ENCODE measurements around the gene CXCL8. TPM values are rescaled to one million over a fixed set of nuclear protein-coding genes. Genes with fewer than 3 reads are reported as not detected.
"Not testable (repeated sequence)": the region's sequence is repeated elsewhere in the genome, so short reads cannot be mapped to it uniquely, and the experiment has no call there.

CXCL8 gene
- total RNA-seq, 1 experiment from 2014 or later: not detected

DNA sequence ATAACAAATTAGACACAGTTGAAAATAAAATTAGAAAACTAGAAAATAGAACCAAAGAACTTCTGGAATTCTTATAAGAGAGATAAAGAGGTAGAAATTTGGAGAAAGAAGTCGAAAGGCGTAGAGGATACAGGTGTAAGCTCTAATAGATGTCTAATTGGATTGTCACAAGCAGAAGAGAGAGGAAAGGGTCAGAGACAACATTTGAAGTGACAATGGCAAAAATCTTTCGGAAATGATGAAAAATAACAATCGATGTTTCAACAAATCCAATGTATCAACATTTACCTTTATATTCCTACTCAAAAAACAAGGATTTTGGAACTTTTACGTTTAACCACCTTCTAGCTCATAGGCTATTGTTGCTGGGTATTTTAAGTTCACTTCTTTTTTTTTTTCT lies 3.8 kb downstream of the CXCL8 start:
- Histone ChIP-seq H3K27me3 (ENCODE audit: control insufficient read depth, insufficient read depth, low read length) (no peaks in the 10 kb centered on the region), H3K4me3 (ENCODE audit: insufficient read depth, low read depth, low read length) (no peak overlapping the region), H3K36me3 (replicated peaks; ENCODE audit: control insufficient read depth, insufficient read depth, low read length) (no peaks in the 10 kb centered on the region)
- DNase-seq: no peak

DNA sequence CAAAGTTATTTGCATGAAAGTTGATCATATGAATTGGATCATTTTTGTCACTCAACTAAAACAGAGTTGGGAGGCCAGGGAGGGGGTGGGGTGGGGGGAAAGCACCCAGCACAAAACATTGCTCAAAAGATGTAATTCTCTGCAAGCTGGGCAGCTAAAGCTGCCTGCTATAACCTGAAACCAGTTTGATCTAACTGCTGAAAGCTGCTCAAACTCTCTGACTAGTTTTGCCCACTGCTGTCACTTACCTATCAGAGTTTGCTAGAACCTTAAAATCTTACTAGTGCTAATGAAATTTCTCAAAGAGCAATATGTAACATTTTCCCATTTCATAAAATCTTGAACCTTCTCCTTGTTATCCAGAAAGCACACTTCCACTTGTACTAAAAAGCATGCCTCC lies 10.4 kb downstream of the CXCL8 start:
- Histone ChIP-seq H3K36me3 (replicated peaks; ENCODE audit: control insufficient read depth, insufficient read depth, low read length) (no peaks in the 10 kb centered on the region), H3K4me3 (ENCODE audit: insufficient read depth, low read depth, low read length) (no peak overlapping the region), H3K27me3 (ENCODE audit: control insufficient read depth, insufficient read depth, low read length) (no peaks in the 10 kb centered on the region)
- no peak for DNase-seq

DNA sequence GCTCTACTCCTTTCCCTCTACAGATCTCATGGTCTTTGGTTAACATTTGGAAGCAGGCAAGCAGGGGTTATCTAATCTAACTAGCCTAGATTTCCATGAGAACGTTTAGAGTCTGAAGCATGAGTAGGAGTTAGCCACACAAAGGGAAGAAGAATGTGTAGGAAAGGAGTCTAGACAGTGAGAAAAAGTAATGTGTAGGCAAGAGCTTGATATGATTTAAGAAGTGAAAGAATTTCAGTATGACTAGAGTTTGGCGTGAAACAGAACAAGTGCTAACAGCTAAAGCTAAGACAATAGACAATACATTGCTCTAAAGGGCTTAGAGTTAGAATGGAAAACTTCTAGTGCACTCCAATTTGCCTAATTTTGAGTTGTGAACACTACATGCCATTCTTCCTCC lies 10.8 kb downstream of the CXCL8 start:
- Histone ChIP-seq H3K27me3 (ENCODE audit: control insufficient read depth, insufficient read depth, low read length) (no peaks in the 10 kb centered on the region), H3K36me3 (replicated peaks; ENCODE audit: control insufficient read depth, insufficient read depth, low read length) (no peaks in the 10 kb centered on the region), H3K4me3 (ENCODE audit: insufficient read depth, low read depth, low read length) (no peak overlapping the region)
- DNase-seq: no peak

DNA sequence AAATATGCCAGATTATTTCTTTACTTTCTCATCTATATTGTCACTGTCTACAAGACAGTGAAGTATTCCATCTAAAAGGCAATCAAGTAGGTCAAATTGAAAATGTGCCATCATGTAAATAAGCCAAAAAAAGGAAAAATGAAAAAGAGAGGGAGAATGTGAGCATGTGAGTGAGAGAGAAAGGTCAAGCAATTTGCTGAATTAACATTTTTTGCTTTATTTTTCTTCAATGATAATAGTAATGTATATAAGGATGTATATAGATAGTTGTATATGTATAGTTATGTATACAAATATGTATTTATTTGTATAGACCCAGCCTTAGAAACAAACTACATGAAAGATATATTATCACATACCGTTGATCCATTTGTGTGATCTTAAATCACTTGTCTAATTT lies 11.5 kb downstream of the CXCL8 start:
- DNase-seq: no peak

DNA sequence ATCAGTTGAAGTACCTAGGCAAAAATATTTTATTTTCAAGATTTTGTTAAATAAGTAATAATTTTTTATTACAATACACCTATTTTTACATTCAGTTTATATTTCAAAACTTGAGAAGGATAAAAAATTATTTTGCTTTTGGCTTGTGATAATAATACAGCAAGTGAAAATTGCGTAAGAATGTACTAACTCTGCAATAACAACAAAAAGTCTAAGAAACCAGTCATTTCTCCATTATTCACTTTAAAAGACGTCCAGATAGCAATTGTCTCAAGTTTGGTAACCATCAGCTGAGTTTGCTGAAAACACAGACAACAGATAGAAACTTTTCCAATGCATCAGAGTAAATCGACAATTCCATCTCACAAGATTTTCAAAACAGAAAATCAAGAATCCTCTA lies 12.1 kb downstream of the CXCL8 start:
- Histone ChIP-seq H3K27me3 (ENCODE audit: control insufficient read depth, insufficient read depth, low read length) (no peaks in the 10 kb centered on the region), H3K4me3 (ENCODE audit: insufficient read depth, low read depth, low read length) (no peak overlapping the region), H3K36me3 (replicated peaks; ENCODE audit: control insufficient read depth, insufficient read depth, low read length) (no peaks in the 10 kb centered on the region)
- no peak for DNase-seq

More for the DNA sequence above, 11.5 kb downstream of the CXCL8 start:
- H3K4me3 ChIP-seq (ENCODE audit: insufficient read depth, low read depth, low read length): no peak overlapping the region
- H3K36me3 ChIP-seq (replicated peaks; ENCODE audit: control insufficient read depth, insufficient read depth, low read length): no peaks in the 10 kb centered on the region
- H3K27me3 ChIP-seq (ENCODE audit: control insufficient read depth, insufficient read depth, low read length): no peaks in the 10 kb centered on the region

DNA sequence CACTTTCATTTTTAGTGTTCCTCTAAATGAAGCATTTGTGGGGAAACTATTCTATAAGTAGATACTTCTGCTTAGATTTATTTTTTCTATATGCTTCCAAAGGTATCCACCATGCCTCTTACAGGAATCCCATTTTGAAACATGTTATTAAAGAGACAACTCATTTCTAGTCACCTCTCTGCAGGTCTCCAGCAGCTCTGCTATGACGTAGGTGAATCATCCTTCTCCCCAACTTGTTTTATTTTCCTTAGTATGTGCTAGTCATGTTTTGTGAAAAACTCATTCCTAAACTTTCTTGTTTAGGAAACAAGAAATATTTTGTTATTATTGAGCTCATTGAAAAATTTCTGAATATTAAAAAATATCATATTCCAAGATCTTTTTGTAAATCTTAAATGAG lies 12.8 kb downstream of the CXCL8 start:
- H3K36me3 ChIP-seq (replicated peaks; ENCODE audit: control insufficient read depth, insufficient read depth, low read length): no peaks in the 10 kb centered on the region
- DNase-seq: no peak
- H3K27me3 ChIP-seq (ENCODE audit: control insufficient read depth, insufficient read depth, low read length): no peaks in the 10 kb centered on the region
- no peak overlapping the region for H3K4me3 ChIP-seq (ENCODE audit: insufficient read depth, low read depth, low read length)

DNA sequence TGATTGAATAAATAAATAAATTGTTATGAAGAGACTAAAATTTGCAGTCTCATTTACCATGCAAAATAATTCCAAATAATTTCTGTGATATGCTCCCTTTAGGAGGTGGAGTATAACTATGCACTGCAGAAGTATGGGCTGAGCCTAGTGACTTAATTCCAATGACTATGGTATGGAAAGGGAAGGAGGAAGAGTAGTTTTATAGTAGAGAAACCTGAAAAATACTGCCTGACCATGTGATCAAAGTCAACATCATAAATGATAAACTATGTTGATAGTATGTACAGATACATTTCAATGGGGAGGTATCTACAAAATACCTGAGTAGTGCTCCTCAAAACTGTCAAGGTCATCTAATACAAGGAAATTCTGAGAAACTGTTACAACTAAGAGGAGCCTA lies 14.6 kb downstream of the CXCL8 start:
- Histone ChIP-seq H3K27me3 (ENCODE audit: control insufficient read depth, insufficient read depth, low read length) (no peaks in the 10 kb centered on the region), H3K4me3 (ENCODE audit: insufficient read depth, low read depth, low read length) (no peak overlapping the region), H3K36me3 (replicated peaks; ENCODE audit: control insufficient read depth, insufficient read depth, low read length) (no peaks in the 10 kb centered on the region)
- no peak for DNase-seq

DNA sequence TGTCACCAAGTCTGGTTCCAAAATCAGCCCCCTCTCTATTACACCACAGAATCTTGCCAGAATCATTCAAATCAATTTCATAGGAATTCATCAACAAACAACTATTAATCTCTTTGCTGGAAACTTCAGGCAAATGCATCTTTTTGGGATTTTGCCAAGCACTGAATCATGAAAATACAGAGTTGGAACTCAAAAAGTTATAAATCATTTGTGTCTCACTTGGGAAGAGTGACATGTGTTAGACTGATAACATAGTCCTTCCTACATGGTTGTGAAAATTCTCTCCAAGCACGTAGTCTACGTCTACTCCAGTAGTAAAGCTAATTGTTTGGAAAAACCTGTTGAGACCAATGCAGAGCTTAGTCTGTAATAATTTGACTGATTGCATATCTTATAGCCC lies 19.0 kb downstream of the CXCL8 start:
- Histone ChIP-seq H3K27me3 (ENCODE audit: control insufficient read depth, insufficient read depth, low read length) (no peaks in the 10 kb centered on the region), H3K4me3 (ENCODE audit: insufficient read depth, low read depth, low read length) (no peak overlapping the region), H3K36me3 (replicated peaks; ENCODE audit: control insufficient read depth, insufficient read depth, low read length) (no peaks in the 10 kb centered on the region)
- no peak for DNase-seq

DNA sequence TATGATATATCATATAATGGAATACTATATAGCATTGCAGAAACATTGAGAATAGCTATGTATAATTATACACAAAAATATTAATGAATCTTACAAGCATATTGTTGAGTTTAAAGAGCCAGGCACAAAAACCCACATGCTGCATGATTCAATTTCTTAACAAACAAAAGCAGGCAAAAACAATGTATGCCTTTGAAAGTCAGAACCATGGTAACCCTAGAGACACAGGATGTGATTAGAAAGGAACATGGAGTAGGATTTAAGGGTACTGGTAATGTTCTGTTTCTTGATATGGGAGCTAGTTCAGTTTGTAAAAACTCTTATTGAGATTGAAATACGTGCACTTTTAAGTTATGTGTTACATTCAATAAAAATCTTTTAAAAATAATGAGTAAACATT lies 21.5 kb downstream of the CXCL8 start:
- Histone ChIP-seq H3K4me3 (ENCODE audit: insufficient read depth, low read depth, low read length) (no peak overlapping the region), H3K36me3 (replicated peaks; ENCODE audit: control insufficient read depth, insufficient read depth, low read length) (no peaks in the 10 kb centered on the region), H3K27me3 (ENCODE audit: control insufficient read depth, insufficient read depth, low read length) (no peaks in the 10 kb centered on the region)
- DNase-seq: no peak

DNA sequence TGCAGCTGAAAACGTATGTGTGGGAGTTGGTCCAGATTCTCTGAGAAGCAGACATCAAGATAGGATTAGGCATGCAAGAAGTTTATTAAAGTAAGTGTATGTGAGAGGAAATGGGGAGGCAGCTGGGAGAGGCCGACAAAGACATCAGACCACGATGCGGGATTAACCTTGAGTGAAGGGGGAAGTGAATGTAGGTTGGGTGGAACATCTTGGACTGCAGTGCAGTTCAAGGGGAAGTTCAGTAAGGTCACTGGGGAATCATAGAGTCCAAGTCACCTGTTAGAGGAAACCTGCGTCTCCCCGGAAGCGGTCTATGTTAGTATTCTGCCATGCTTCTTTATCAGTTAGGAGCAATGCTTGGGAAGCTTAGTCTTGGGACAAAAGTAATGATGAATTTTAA lies 22.0 kb downstream of the CXCL8 start:
- no peak overlapping the region for H3K4me3 ChIP-seq (ENCODE audit: insufficient read depth, low read depth, low read length)
- H3K27me3 ChIP-seq (ENCODE audit: control insufficient read depth, insufficient read depth, low read length): no peaks in the 10 kb centered on the region
- no peaks in the 10 kb centered on the region for H3K36me3 ChIP-seq (replicated peaks; ENCODE audit: control insufficient read depth, insufficient read depth, low read length)
- DNase-seq: no peak

DNA sequence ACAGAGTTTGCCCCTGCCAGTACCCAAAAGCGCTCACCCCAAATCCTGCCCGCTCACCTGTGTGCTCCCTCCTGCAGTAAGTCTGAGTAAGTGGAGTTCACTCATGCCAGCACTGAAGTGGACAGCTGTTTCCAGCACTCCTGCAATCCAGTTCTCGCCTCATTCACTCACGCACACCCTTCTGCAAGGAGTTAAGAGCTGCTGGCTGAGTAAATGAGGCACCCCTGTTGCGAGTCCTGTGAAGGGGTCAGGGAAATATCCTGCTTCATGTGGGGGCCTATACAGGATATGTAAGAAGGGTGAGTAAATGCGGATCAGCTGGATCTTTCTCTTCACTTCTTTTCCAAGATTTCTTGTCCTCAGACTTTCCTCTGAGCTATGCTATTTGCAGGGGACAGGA lies 23.5 kb downstream of the CXCL8 start:
- no peak overlapping the region for H3K4me3 ChIP-seq (ENCODE audit: insufficient read depth, low read depth, low read length)
- no peaks in the 10 kb centered on the region for H3K36me3 ChIP-seq (replicated peaks; ENCODE audit: control insufficient read depth, insufficient read depth, low read length)
- H3K27me3 ChIP-seq (ENCODE audit: control insufficient read depth, insufficient read depth, low read length): no peaks in the 10 kb centered on the region
- DNase-seq: no peak

DNA sequence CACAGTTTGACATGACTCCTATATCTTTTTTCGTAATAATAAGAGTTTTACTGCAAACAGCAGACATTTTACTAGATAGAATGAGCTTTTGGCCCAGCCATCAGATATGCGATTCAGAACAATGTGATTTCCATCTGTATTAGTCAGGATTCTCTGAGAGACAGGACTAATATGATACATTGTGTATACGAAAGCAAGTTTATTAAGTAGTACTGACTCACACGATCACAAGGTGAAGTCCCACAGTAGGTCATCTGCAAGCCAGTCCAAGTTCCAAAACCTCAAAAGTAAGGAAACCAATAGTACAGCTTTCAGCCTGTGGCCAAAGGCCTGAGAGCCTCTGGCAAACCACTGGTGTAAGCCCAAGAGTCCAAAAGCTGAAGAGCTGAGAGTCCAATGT lies 24.1 kb downstream of the CXCL8 start:
- H3K27me3 ChIP-seq (ENCODE audit: control insufficient read depth, insufficient read depth, low read length): no peaks in the 10 kb centered on the region
- H3K4me3 ChIP-seq (ENCODE audit: insufficient read depth, low read depth, low read length): no peak overlapping the region
- no peaks in the 10 kb centered on the region for H3K36me3 ChIP-seq (replicated peaks; ENCODE audit: control insufficient read depth, insufficient read depth, low read length)
- DNase-seq: no peak

DNA sequence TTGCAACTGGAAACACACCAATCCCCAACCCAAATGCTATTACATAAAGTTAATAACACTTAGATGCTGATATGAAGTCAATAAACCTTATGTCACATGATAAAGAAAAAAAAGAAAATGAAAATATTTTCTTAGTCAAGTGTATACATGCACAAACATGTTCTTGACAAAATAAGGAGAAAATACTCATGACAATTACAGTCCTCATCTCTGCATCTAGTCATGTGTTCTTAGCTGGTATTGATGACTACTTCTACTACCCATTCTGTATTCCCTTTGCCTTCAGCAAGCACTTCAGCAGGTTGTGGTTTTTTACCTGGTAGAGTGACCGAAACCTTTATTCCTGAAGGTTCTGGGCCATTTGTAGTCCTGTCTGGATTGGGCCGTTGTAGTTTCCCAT lies 24.9 kb downstream of the CXCL8 start:
- Histone ChIP-seq H3K4me3 (ENCODE audit: insufficient read depth, low read depth, low read length) (no peak overlapping the region), H3K27me3 (ENCODE audit: control insufficient read depth, insufficient read depth, low read length) (no peaks in the 10 kb centered on the region), H3K36me3 (replicated peaks; ENCODE audit: control insufficient read depth, insufficient read depth, low read length) (no peaks in the 10 kb centered on the region)
- no peak for DNase-seq

DNA sequence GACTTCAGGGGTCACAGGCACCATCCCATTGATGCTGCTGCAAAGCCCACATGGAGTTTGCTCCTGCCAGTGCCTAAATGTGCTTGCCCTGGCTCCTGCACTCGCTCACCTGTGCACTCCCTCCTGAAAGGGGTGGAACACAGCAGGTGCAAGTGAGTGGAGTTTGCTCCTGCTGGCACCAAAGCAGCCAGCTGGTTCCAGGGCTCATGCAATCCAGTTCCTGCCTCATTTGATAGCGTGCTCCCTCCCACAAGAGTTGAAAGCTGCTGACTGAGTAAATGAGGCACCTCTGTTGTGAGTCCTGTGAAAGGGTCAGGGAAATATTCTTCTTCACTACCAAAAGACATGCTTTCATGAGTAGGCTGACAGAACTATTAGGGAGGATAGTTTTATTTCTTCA lies 30.5 kb downstream of the CXCL8 start:
- Histone ChIP-seq H3K27me3 (ENCODE audit: control insufficient read depth, insufficient read depth, low read length) (no peaks in the 10 kb centered on the region), H3K36me3 (replicated peaks; ENCODE audit: control insufficient read depth, insufficient read depth, low read length) (no peaks in the 10 kb centered on the region), H3K4me3 (ENCODE audit: insufficient read depth, low read depth, low read length) (no peak overlapping the region)
- DNase-seq: no peak

DNA sequence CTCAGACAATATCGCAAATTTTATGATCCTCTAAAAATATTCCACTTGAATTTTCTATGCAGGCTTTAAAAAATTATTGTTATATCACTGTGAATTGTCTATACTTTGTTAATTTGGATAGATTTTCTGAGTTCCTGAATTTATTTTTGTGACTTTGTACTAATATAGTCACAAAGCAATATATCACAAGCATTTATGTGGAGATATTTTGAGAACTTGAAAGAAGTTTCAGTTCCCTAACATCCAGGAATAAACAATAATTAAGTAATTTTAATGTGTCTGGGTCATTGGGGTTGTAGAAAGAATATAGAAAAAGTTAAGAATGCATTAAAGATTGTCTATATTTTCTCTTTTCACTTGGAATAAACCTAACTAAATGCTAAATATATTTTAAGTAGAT lies 32.0 kb downstream of the CXCL8 start:
- H3K36me3 ChIP-seq (replicated peaks; ENCODE audit: control insufficient read depth, insufficient read depth, low read length): no peaks in the 10 kb centered on the region
- no peaks in the 10 kb centered on the region for H3K27me3 ChIP-seq (ENCODE audit: control insufficient read depth, insufficient read depth, low read length)
- H3K4me3 ChIP-seq (ENCODE audit: insufficient read depth, low read depth, low read length): no peak overlapping the region
- DNase-seq: no peak

DNA sequence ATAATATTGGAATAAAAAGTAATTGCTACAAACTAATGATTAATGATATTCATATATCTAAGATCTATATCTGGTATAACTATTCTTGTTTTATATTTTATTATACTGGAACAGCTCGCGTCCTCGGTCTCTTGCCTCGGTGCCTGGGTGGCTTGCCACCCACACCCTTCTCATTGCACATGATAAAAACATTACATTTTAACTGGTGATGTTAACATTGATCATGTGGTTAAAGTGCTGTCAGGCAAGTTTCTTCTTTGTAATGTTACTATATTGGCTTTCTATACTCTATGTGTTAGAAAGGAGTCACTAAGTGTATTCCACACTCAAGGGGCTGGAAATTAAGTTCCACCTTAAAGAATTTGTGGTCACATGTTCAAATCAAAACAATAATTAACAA lies 34.0 kb downstream of the CXCL8 start:
- not testable (repeated sequence) for DNase-seq; H3K27me3 ChIP-seq (ENCODE audit: control insufficient read depth, insufficient read depth, low read length); H3K4me3 ChIP-seq (ENCODE audit: insufficient read depth, low read depth, low read length); H3K36me3 ChIP-seq (replicated peaks; ENCODE audit: control insufficient read depth, insufficient read depth, low read length)
